ENCODE results near the gene CDH23. TPM values are rescaled to one million over a fixed set of nuclear protein-coding genes. Genes with fewer than 3 reads are reported as not detected.

Gene CDH23
- total RNA-seq, 1 donor from 2014 or later = 5.4 TPM

GRCh38 chr10:71534568-71535194 is 138.0 kb downstream of the CDH23 start:
- ATAC-seq = no peak
- DNase-seq = no peak
- intact Hi-C loops (cut with micrococcal nuclease) = no loop called here

DNA sequence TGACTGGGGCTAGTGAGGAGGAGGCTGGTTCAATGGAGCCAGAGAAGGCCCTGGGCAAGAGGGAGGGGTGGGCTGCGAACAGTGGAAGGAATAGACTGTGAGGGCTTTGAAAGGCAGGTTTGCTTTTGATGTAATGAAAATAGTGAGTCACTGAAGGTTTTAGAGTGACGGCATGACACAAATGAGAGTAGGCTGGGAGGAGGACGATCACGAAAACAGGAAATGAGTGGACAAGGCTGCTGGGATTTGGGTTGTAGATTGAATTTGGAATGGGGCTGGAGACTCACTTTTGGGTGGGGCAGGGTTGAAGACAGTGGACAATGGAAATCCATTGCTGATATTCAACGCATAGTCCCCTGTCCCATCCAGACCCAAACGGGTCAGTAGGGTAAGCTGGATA is 139.6 kb downstream of the CDH23 start:
- ATAC-seq (no peak), DNase-seq (no peak)
- intact Hi-C loops (cut with micrococcal nuclease) = no loop called here

GRCh38 chr10:71537125-71537524 is 140.4 kb downstream of the CDH23 start:
- no peak for DNase-seq
- ATAC-seq = no peak
- intact Hi-C loops (cut with micrococcal nuclease) = no loop called here

- no peak for ATAC-seq
- DNase-seq = no peak
- intact Hi-C loops (cut with micrococcal nuclease) = no loop called here
These were observed 141.0 kb downstream of the CDH23 start for GRCh38 chr10:71537681-71538080.

- DNase-seq = no peak
- intact Hi-C loops (cut with micrococcal nuclease) = no loop called here
- ATAC-seq = no peak
These were observed 142.0 kb downstream of the CDH23 start for GRCh38 chr10:71538608-71539260.

GRCh38 chr10:71539442-71540118 is 142.9 kb downstream of the CDH23 start:
- intact Hi-C loops (cut with micrococcal nuclease) = no loop called here
- DNase-seq (no peak), ATAC-seq (no peak)

DNA sequence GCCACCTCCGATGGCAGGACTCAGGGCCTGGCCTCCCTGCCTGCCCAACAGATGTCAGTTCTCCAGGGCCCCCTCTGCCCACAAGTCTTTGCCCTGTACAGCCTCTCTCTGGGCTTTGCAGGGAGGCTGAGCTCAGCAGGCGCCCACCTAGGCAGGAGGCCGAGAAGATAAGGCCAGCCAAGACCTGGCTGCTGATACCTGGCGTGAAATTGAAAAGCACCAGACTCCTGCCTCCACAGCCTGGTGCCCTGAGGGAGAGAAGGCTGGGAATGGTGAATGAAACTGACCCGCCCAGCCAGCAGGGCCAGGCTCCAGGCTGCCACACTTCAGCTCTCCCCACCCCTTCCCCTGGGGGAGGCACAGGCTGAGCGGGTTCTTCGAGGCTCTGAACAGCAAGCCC is 145.8 kb downstream of the CDH23 start:
- ATAC-seq (no peak), DNase-seq (no peak)
- intact Hi-C loops (cut with micrococcal nuclease) = no loop called here

DNA sequence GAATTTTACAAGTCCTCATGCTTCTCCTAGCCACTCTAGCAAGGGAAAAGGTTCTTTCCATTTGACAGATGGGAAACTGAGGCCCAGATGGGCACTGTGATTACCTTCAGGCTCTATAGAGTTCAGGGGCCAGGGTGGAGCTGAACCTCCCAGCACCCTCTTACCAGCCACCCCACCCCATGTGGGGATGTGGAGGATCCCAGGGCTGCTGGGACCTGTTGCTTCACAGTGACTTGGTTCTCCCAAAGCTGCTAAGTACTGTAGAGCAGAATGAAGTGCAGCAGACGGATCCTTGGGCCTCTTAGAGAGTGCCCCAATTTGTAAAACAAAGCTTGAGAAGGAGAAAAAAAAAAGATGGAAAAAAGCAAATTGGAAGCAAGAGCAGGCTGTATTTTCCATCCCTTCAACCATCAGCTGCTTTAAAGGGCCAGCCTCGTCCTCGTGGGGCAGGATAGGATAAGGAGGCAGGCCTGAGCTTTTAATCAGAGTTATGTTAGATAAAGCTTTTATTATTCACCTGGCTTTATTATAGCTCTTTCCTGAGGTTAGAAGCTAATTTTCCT is 147.0 kb downstream of the CDH23 start:
- intact Hi-C loops (cut with micrococcal nuclease) = no loop called here
- DNase-seq (no peak), ATAC-seq (no peak)

- intact Hi-C loops (cut with micrococcal nuclease) = no loop called here
- DNase-seq (no peak), ATAC-seq (no peak)
These were observed 148.3 kb downstream of the CDH23 start for GRCh38 chr10:71545001-71545400.

DNA sequence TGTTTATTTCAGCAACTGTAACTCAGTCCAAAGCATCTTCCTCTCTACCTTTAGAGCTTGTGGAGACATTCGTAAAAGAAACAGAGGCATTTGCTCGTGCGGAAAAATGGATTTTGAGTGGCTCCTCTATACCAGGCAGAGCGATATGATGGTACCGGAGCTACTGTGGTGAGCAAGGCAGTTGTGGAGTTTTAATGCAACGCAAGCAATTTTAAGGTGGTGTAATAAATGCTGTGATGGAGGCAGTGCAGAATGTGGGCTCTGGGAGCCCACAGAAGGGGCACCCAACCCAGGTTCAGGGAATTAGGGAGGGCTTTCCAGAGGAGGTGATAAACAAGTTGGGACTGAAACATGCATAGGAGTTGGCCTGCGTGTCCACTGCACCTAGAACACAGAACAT is 149.5 kb downstream of the CDH23 start:
- ATAC-seq (no peak), DNase-seq (no peak)
- intact Hi-C loops (cut with micrococcal nuclease) = no loop called here

GRCh38 chr10:71547312-71547711 is 150.6 kb downstream of the CDH23 start:
- peak; percentile 11 for ATAC-seq
- DNase-seq = no peak
- intact Hi-C loops (cut with micrococcal nuclease) = no loop called here

DNA sequence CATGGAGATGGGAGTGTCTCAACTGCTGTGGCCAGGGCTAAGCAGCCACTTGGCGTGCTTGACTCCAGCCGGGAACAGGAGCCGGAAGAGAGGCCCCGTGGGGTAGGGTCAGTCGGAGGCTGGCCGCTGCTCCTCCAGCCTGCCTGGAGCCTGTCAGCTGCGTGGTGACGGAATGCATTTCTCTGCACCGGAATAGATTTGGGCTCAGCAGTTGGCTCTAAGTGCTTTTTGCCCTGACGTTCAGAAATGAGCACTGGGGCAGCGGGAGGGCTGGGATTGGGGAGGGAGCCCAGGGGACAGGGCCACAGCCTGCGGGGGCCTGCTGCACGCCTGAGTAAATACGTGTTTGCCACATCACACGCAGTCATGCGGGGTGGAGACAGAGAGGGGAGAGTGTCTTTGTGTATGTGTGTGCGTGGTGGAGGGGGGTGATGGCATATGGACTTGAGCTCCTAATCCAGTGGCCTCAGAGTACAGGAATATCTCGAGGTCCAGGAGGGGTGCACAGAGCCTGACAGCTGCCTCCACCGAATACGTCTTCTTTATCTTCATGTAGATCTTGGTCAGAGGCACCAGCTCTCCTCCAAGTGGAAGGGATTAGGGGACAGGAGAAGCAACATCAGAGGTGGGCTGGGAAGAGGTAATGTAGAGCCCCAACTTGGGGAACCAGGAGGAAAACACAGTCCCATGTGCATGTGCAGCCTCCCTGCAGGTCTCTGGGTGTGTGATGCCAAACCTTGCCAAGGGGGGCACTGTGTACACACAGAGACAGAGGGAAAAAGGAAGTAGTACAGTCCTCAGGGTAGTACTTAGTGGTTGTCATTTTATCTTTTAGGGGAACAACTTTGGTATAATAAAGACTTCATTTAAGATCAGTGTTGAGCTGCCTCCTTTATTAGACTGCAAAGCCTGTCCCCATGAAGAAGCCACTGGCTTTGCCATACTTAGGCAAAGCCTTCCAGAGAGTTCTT is 151.4 kb downstream of the CDH23 start:
- DNase-seq = peak; percentile 85
- peak; percentile 94 for ATAC-seq
- intact Hi-C loops (cut with micrococcal nuclease) = no loop called here

- ATAC-seq (no peak), DNase-seq (no peak)
- intact Hi-C loops (cut with micrococcal nuclease) = no loop called here
These were observed 153.2 kb downstream of the CDH23 start for GRCh38 chr10:71549766-71550533.

GRCh38 chr10:71550628-71551027 is 153.9 kb downstream of the CDH23 start:
- intact Hi-C loops (cut with micrococcal nuclease) = no loop called here
- no peak for DNase-seq

GRCh38 chr10:71551970-71552369 is 155.2 kb downstream of the CDH23 start:
- ATAC-seq (no peak), DNase-seq (no peak)
- intact Hi-C loops (cut with micrococcal nuclease) = no loop called here

More at GRCh38 chr10:71550628-71551027, 153.9 kb downstream of the CDH23 start:
- no peak for ATAC-seq

GRCh38 chr10:71553432-71553831 is 156.7 kb downstream of the CDH23 start:
- intact Hi-C loops (cut with micrococcal nuclease) = no loop called here
- ATAC-seq (no peak), DNase-seq (no peak)

GRCh38 chr10:71554671-71555070 is 158.0 kb downstream of the CDH23 start:
- intact Hi-C loops (cut with micrococcal nuclease) = no loop called here
- no peak for DNase-seq
- ATAC-seq = no peak

DNA sequence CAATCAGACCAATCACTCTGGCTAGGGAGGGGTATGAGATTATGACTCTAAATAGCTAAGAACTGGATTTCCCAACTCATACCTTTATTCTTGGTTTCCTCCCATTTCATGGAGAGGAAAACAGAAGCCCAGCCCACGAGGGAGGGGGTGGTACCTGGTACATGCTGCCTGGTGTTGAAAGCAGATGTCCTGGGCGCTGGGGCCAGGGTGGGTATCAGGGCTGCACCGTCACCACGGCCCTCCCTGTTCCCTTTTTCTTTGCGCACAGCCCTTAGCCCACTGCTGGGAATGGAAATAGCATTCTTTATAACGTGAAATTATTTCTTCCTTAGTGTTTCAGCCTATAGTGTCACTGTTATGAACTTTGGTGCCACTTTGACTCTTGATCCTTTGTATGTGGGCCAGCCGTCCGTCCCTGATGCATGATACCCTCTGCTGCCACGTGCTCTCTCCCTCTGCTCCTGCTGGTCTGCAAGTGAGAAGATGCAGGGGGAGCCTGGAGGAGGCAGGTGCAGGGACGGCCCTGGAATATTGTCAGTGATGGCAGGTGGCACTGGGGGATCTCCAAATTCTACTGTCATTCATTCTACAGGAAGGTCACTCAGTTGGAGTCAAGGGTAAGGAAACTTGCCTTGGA is 158.5 kb downstream of the CDH23 start:
- intact Hi-C loops (cut with micrococcal nuclease) = no loop called here
- ATAC-seq = peak; percentile 38
- no peak for DNase-seq

Data from left ventricle myocardium superior (tissue), 1 donor.